HEK293 (cell line): ENCODE results near the gene EPHB1.

Source experiments
- CTCF ChIA-PET: fragments of 350-600 bp; formaldehyde crosslinking; extraction: SDS; loops from one replicate; lab custom pipeline; 2021; ENCODE audit warnings: antibody characterized with exemption; lab: Yijun Ruan, JAX
- POLR2A ChIA-PET: fragments of 300-600 bp; formaldehyde crosslinking; extraction: SDS; loops from one replicate; lab custom pipeline; 2020; ENCODE audit warnings: antibody characterized with exemption, inconsistent platforms; lab: Yijun Ruan, JAX
- H3K27ac ChIP-seq: fragments of 200-500 bp; sonication (Bioruptor generic); 2 replicates; pipeline ENCODE4 v1.5.1; 2014; ENCODE audit warnings: low read depth, low read length, control low read depth, inconsistent platforms; ENCODE audit errors: extremely low read depth
- H3K36me3 ChIP-seq, 2 experiments: fragments of 200-500 bp in 1 of 2; sonication (Bioruptor generic) in 1 of 2; 1 replicate in 1 of 2; 2 replicates in 1 of 2; pipeline ENCODE4 v1.5.1; 2014 to 2017; ENCODE audit warnings: inconsistent platforms in 2 of 2, low read length in 2 of 2; ENCODE audit not compliant: control insufficient read depth in 2 of 2, insufficient read depth in 1 of 2
- H3K4me1 ChIP-seq: fragments of 200-500 bp; sonication (Bioruptor generic); 2 replicates; pipeline ENCODE4 v1.5.1; 2014; ENCODE audit warnings: mild to moderate bottlenecking, low read length, inconsistent platforms; ENCODE audit not compliant: control insufficient read depth, insufficient read depth
- H3K4me3 ChIP-seq: 2 replicates; pipeline ENCODE4 v1.5.1; 2011; ENCODE audit warnings: low read depth, mild to moderate bottlenecking, control low read depth, low read length, moderate library complexity
- H3K9me3 ChIP-seq: fragments of 200-500 bp; sonication (Bioruptor generic); 2 replicates; pipeline ENCODE4 v1.5.1; 2014; ENCODE audit warnings: low read depth, low read length, inconsistent platforms; ENCODE audit not compliant: control insufficient read depth, insufficient read depth
- FEZF1 ChIP-seq: fragments of 450-650 bp; formaldehyde crosslinking; IDR thresholded peaks from 2 replicates; pipeline ENCODE4 v1.5.1; 2016; ENCODE audit warnings: missing biosample characterization, missing genetic modification characterization
- HOXA7 ChIP-seq: sonication (generic); formaldehyde crosslinking; IDR thresholded peaks from 2 replicates; pipeline ENCODE4 v1.8.1; 2022; ENCODE audit warnings: missing genetic modification reagents, borderline replicate concordance
- HOXC10 ChIP-seq: sonication (generic); formaldehyde crosslinking; IDR thresholded peaks from 2 replicates; pipeline ENCODE4 v1.8.1; 2023; ENCODE audit warnings: mild to moderate bottlenecking, missing genetic modification reagents
- SP3 ChIP-seq: fragments of 450-650 bp; formaldehyde crosslinking; IDR thresholded peaks from 2 replicates; pipeline ENCODE4 v1.5.1; 2016; ENCODE audit warnings: missing biosample characterization, missing genetic modification characterization
- ZIC2 ChIP-seq: fragments of 450-650 bp; formaldehyde crosslinking; IDR thresholded peaks from 2 replicates; pipeline ENCODE4 v1.5.1; 2016; ENCODE audit warnings: missing biosample characterization, missing genetic modification characterization
- ZNF132 ChIP-seq: fragments of 450-650 bp; formaldehyde crosslinking; IDR thresholded peaks from 2 replicates; pipeline ENCODE4 v1.5.1; 2017; ENCODE audit warnings: missing biosample characterization, missing genetic modification characterization, borderline replicate concordance
- ZNF133 ChIP-seq: fragments of 450-650 bp; formaldehyde crosslinking; IDR thresholded peaks from 2 replicates; pipeline ENCODE4 v1.5.1; 2016; ENCODE audit warnings: missing biosample characterization, missing genetic modification characterization
- ZNF140 ChIP-seq: fragments of 450-650 bp; formaldehyde crosslinking; IDR thresholded peaks from 2 replicates; pipeline ENCODE4 v1.5.1; 2016; ENCODE audit warnings: missing biosample characterization, missing genetic modification characterization
- ZNF544 ChIP-seq: fragments of 450-650 bp; formaldehyde crosslinking; IDR thresholded peaks from 2 replicates; pipeline ENCODE4 v1.5.0; 2017; ENCODE audit warnings: missing biosample characterization, missing genetic modification characterization
- ZNF560 ChIP-seq: fragments of 450-650 bp; formaldehyde crosslinking; IDR thresholded peaks from 2 replicates; pipeline ENCODE4 v1.5.1; 2017; ENCODE audit warnings: missing biosample characterization, missing genetic modification characterization, borderline replicate concordance
- ZNF776 ChIP-seq: fragments of 450-650 bp; formaldehyde crosslinking; IDR thresholded peaks from 2 replicates; pipeline ENCODE4 v1.5.0; 2017; ENCODE audit warnings: missing biosample characterization, missing genetic modification characterization, borderline replicate concordance
- ZNF837 ChIP-seq: fragments of 450-650 bp; formaldehyde crosslinking; IDR thresholded peaks from 2 replicates; pipeline ENCODE4 v1.5.1; 2016; ENCODE audit warnings: missing biosample characterization, missing genetic modification characterization
- TF ChIP-seq, protein P1 (sequence below): fragments of 450-650 bp; formaldehyde crosslinking; conservative IDR thresholded peaks from 2 replicates; pipeline ENCODE4 v1.5.1; 2016; ENCODE audit warnings: low read depth, missing biosample characterization, missing genetic modification characterization
- TF ChIP-seq, protein P2 (sequence below): fragments of 450-650 bp; formaldehyde crosslinking; IDR thresholded peaks from 2 replicates; pipeline ENCODE4 v1.5.1; 2016; ENCODE audit warnings: missing biosample characterization, missing genetic modification characterization
- TF ChIP-seq, protein P3 (sequence below): fragments of 450-650 bp; IDR thresholded peaks from 2 replicates; pipeline ENCODE4 v1.5.1; 2018; ENCODE audit warnings: missing biosample characterization, mild to moderate bottlenecking, missing genetic modification characterization
- TF ChIP-seq, protein P4 (sequence below): fragments of 450-650 bp; formaldehyde crosslinking; IDR thresholded peaks from 2 replicates; pipeline ENCODE4 v1.5.0; 2017; ENCODE audit warnings: missing biosample characterization, missing genetic modification characterization, borderline replicate concordance
- TF ChIP-seq, protein P5 (sequence below): fragments of 450-650 bp; formaldehyde crosslinking; IDR thresholded peaks from 2 replicates; pipeline ENCODE4 v1.5.1; 2016; ENCODE audit warnings: missing biosample characterization, missing genetic modification characterization

EPHB1 gene

DNA sequence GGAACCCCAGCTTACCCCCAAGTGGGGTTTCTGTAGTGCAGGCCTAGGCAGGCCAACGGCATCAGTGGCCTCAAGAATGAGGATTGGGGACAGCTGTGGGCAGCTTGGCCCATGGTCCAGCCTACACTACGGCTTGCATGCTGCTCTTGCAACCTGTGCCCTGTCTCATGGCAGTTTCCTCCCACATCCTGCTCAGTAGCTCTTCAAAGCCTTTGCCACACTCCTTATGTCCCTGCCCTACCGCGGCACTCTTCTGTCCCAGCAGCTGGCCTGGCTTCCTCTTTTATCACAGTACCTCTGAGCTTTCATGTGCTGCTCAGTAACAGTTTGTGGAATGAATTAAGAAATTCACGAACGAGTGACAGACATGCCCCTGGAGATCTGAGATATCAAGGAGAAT is 431.0 kb downstream of the EPHB1 start (continued):
- TF ChIP-seq, protein P1, sequence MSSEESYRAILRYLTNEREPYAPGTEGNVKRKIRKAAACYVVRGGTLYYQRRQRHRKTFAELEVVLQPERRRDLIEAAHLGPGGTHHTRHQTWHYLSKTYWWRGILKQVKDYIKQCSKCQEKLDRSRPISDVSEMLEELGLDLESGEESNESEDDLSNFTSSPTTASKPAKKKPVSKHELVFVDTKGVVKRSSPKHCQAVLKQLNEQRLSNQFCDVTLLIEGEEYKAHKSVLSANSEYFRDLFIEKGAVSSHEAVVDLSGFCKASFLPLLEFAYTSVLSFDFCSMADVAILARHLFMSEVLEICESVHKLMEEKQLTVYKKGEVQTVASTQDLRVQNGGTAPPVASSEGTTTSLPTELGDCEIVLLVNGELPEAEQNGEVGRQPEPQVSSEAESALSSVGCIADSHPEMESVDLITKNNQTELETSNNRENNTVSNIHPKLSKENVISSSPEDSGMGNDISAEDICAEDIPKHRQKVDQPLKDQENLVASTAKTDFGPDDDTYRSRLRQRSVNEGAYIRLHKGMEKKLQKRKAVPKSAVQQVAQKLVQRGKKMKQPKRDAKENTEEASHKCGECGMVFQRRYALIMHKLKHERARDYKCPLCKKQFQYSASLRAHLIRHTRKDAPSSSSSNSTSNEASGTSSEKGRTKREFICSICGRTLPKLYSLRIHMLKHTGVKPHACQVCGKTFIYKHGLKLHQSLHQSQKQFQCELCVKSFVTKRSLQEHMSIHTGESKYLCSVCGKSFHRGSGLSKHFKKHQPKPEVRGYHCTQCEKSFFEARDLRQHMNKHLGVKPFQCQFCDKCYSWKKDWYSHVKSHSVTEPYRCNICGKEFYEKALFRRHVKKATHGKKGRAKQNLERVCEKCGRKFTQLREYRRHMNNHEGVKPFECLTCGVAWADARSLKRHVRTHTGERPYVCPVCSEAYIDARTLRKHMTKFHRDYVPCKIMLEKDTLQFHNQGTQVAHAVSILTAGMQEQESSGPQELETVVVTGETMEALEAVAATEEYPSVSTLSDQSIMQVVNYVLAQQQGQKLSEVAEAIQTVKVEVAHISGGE (tag by site-specific recombination), result no peak
- no peak for TF ChIP-seq ZNF140 (tag by site-specific recombination)

DNA sequence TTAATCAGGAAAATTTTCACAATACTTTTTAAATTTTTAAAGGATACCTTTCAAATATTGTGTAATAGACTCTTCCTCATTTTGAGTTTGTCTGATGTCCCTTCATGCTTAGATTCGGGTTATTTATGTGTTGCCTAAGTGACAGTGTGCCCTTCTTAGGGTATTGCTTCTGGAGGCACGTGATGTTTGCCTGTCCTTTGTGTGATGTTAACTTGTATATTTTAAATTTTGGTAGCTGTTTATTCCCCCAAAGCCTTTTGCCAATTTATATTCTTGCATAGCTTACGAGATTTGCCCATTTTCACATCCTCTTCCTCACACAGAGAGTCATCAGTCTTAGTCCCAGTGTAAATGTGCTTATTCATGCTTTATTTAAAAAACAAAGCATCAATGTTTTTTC is 433.1 kb downstream of the EPHB1 start:
- CTCF ChIA-PET, result interaction anchor here (1.3 kb wide), 1 partner anchor 276 kb away, joined by 3 read pairs; no protein-coding TSS in a partner anchor

DNA sequence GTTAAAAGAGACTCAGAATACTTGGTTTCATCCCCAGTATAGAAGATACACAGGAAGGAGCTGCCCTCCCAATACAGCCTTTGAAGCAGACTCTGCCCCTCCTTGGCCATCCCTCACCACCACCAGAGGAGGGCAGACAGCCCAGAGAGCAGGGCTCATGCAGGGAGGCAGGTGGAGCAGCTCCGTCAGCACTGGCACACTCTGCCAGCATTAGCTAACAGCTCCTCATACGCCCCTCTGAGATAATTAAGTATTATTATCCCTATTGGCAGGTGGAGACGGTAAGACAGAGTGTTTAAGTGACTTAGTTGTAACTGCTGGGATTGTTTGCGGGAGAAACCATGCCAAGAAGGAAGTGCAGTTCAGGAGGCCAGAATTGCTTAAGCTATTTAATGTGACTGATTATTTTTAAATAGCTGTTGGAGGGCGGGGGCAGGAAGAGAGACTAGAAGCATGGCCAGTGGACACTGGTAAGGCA is 434.0 kb downstream of the EPHB1 start:
- POLR2A ChIA-PET, result no interaction called here
- TF ChIP-seq, protein P2, sequence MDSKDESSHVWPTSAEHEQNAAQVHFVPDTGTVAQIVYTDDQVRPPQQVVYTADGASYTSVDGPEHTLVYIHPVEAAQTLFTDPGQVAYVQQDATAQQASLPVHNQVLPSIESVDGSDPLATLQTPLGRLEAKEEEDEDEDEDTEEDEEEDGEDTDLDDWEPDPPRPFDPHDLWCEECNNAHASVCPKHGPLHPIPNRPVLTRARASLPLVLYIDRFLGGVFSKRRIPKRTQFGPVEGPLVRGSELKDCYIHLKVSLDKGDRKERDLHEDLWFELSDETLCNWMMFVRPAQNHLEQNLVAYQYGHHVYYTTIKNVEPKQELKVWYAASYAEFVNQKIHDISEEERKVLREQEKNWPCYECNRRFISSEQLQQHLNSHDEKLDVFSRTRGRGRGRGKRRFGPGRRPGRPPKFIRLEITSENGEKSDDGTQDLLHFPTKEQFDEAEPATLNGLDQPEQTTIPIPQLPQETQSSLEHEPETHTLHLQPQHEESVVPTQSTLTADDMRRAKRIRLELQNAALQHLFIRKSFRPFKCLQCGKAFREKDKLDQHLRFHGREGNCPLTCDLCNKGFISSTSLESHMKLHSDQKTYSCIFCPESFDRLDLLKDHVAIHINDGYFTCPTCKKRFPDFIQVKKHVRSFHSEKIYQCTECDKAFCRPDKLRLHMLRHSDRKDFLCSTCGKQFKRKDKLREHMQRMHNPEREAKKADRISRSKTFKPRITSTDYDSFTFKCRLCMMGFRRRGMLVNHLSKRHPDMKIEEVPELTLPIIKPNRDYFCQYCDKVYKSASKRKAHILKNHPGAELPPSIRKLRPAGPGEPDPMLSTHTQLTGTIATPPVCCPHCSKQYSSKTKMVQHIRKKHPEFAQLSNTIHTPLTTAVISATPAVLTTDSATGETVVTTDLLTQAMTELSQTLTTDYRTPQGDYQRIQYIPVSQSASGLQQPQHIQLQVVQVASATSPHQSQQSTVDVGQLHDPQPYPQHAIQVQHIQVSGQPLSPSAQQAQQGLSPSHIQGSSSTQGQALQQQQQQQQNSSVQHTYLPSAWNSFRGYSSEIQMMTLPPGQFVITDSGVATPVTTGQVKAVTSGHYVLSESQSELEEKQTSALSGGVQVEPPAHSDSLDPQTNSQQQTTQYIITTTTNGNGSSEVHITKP, result 0 out of 2 replicates have a peak, but pooled peaks have one; percentile 26
- TF ChIP-seq HOXA7 (CRISPR knock-in tag) (no peak), ZIC2 (tag by site-specific recombination) (peak; percentile 85)

More for the DNA sequence above, 433.1 kb downstream of the EPHB1 start:
- H3K9me3 ChIP-seq, result no peaks in the 10 kb centered on the region
- no peaks in the 10 kb centered on the region for H3K36me3 ChIP-seq
- POLR2A ChIA-PET, result no interaction called here
- no peak overlapping the region for H3K27ac ChIP-seq
- H3K4me3 ChIP-seq, result no peak overlapping the region
- TF ChIP-seq ZNF560 (tag by site-specific recombination) (no peak), ZNF544 (tag by site-specific recombination) (no peak), ZNF776 (tag by site-specific recombination) (no peak), SP3 (tag by site-specific recombination) (no peak), ZNF132 (tag by site-specific recombination) (no peak), HOXC10 (no peak), ZNF133 (tag by site-specific recombination) (no peak), ZNF837 (no peak), FEZF1 (no peak)
- TF ChIP-seq, protein P3, sequence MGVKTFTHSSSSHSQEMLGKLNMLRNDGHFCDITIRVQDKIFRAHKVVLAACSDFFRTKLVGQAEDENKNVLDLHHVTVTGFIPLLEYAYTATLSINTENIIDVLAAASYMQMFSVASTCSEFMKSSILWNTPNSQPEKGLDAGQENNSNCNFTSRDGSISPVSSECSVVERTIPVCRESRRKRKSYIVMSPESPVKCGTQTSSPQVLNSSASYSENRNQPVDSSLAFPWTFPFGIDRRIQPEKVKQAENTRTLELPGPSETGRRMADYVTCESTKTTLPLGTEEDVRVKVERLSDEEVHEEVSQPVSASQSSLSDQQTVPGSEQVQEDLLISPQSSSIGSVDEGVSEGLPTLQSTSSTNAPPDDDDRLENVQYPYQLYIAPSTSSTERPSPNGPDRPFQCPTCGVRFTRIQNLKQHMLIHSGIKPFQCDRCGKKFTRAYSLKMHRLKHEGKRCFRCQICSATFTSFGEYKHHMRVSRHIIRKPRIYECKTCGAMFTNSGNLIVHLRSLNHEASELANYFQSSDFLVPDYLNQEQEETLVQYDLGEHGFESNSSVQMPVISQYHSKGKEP (tag by site-specific recombination), result no peak
- TF ChIP-seq, protein P4, sequence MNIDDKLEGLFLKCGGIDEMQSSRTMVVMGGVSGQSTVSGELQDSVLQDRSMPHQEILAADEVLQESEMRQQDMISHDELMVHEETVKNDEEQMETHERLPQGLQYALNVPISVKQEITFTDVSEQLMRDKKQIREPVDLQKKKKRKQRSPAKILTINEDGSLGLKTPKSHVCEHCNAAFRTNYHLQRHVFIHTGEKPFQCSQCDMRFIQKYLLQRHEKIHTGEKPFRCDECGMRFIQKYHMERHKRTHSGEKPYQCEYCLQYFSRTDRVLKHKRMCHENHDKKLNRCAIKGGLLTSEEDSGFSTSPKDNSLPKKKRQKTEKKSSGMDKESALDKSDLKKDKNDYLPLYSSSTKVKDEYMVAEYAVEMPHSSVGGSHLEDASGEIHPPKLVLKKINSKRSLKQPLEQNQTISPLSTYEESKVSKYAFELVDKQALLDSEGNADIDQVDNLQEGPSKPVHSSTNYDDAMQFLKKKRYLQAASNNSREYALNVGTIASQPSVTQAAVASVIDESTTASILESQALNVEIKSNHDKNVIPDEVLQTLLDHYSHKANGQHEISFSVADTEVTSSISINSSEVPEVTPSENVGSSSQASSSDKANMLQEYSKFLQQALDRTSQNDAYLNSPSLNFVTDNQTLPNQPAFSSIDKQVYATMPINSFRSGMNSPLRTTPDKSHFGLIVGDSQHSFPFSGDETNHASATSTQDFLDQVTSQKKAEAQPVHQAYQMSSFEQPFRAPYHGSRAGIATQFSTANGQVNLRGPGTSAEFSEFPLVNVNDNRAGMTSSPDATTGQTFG, result no peak
- TF ChIP-seq, protein P5, sequence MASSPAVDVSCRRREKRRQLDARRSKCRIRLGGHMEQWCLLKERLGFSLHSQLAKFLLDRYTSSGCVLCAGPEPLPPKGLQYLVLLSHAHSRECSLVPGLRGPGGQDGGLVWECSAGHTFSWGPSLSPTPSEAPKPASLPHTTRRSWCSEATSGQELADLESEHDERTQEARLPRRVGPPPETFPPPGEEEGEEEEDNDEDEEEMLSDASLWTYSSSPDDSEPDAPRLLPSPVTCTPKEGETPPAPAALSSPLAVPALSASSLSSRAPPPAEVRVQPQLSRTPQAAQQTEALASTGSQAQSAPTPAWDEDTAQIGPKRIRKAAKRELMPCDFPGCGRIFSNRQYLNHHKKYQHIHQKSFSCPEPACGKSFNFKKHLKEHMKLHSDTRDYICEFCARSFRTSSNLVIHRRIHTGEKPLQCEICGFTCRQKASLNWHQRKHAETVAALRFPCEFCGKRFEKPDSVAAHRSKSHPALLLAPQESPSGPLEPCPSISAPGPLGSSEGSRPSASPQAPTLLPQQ, result no peak
- no peaks in the 10 kb centered on the region for H3K4me1 ChIP-seq

More for the DNA sequence above, 434.0 kb downstream of the EPHB1 start:
- no peaks in the 10 kb centered on the region for H3K36me3 ChIP-seq
- no peak overlapping the region for H3K27ac ChIP-seq
- no peaks in the 10 kb centered on the region for H3K9me3 ChIP-seq
- CTCF ChIA-PET, result interaction anchor here (1.3 kb wide), 1 partner anchor 276 kb away, joined by 3 read pairs; no protein-coding TSS in a partner anchor
- H3K4me3 ChIP-seq, result no peak overlapping the region
- H3K4me1 ChIP-seq, result no peaks in the 10 kb centered on the region
